ENCODE measurements around the gene SPIRE2. TPM values are rescaled to one million over a fixed set of nuclear protein-coding genes. Genes with fewer than 3 reads are reported as not detected.
A peak's percentile ranks its signal among the peaks of the same experiment; 100 is the strongest.
"Not testable (repeated sequence)": the region's sequence is repeated elsewhere in the genome, so short reads cannot be mapped to it uniquely, and the experiment has no call there.

Gene SPIRE2
- total and polyA plus RNA-seq, 4 donors: 0.62 to 2.3 (median 1.8) TPM

- H3K9me3 ChIP-seq (ENCODE audit: control insufficient read depth, low read length): no peaks in the 10 kb centered on the region
- intact Hi-C loops (cut with DNase I): no loop called here
- H3K27ac ChIP-seq (ENCODE audit: low read depth in 1 of 2, low read length in 2 of 2): no peak overlapping the region
- no peak overlapping the region for H3K4me3 ChIP-seq (ENCODE audit: low read length in 2 of 2)
- peak; percentile 86 to 91 for DNase-seq
- ATAC-seq (ENCODE audit: low FRiP score): peak; percentile 82
- H3K36me3 ChIP-seq (ENCODE audit: control insufficient read depth in 1 of 2, insufficient read depth in 2 of 2, low read length in 1 of 2): peaks cover 0 to 11% of the 10 kb centered on the region in 2 donors
- 67% methylated on average over 47 of the region's 47 CpGs for WGBS, 2 donors
- no peaks in the 10 kb centered on the region for H3K27me3 ChIP-seq (ENCODE audit: control insufficient read depth in 1 of 2, insufficient read depth in 2 of 2, low read length in 1 of 2)
- H3K4me1 ChIP-seq (ENCODE audit: control insufficient read depth in 1 of 2, insufficient read depth in 2 of 2, low read length in 2 of 2): no peaks in the 10 kb centered on the region
Observed at GRCh38 chr16:89909777-89910716, 81.8 kb downstream of the SPIRE2 start.

GRCh38 chr16:89910717-89911354 is 82.6 kb downstream of the SPIRE2 start:
- H3K27me3 ChIP-seq (ENCODE audit: control insufficient read depth in 1 of 2, insufficient read depth in 2 of 2, low read length in 1 of 2): no peaks in the 10 kb centered on the region
- intact Hi-C loops (cut with DNase I): no loop called here
- DNase-seq (peak in 1 of 2 donors; percentile 47), ATAC-seq (ENCODE audit: low FRiP score) (no peak)
- H3K36me3 ChIP-seq (ENCODE audit: control insufficient read depth in 1 of 2, insufficient read depth in 2 of 2, low read length in 1 of 2): peaks cover 0 to 11% of the 10 kb centered on the region in 2 donors
- H3K27ac ChIP-seq (ENCODE audit: low read depth in 1 of 2, low read length in 2 of 2): no peak overlapping the region
- no peaks in the 10 kb centered on the region for H3K9me3 ChIP-seq (ENCODE audit: control insufficient read depth, low read length)
- H3K4me3 ChIP-seq (ENCODE audit: low read length in 2 of 2): no peak overlapping the region
- WGBS, 2 donors: 91 to 95% methylated on average over 27 of the region's 27 CpGs
- H3K4me1 ChIP-seq (ENCODE audit: control insufficient read depth in 1 of 2, insufficient read depth in 2 of 2, low read length in 2 of 2): no peaks in the 10 kb centered on the region

GRCh38 chr16:89911375-89911774 is 83.1 kb downstream of the SPIRE2 start:
- intact Hi-C loops (cut with DNase I): no loop called here
- Histone ChIP-seq H3K4me1 (ENCODE audit: control insufficient read depth in 1 of 2, insufficient read depth in 2 of 2, low read length in 2 of 2) (no peaks in the 10 kb centered on the region), H3K4me3 (ENCODE audit: low read length in 2 of 2) (no peak overlapping the region), H3K27ac (ENCODE audit: low read depth in 1 of 2, low read length in 2 of 2) (no peak overlapping the region), H3K9me3 (ENCODE audit: control insufficient read depth, low read length) (no peaks in the 10 kb centered on the region), H3K27me3 (ENCODE audit: control insufficient read depth in 1 of 2, insufficient read depth in 2 of 2, low read length in 1 of 2) (no peaks in the 10 kb centered on the region), H3K36me3 (ENCODE audit: control insufficient read depth in 1 of 2, insufficient read depth in 2 of 2, low read length in 1 of 2) (peaks cover 0 to 5% of the 10 kb centered on the region in 2 donors)
- DNase-seq (peak in 1 of 2 donors; percentile 44), ATAC-seq (ENCODE audit: low FRiP score) (no peak)
- WGBS, 2 donors: 90 to 92% methylated on average over 14 of the region's 14 CpGs

GRCh38 chr16:89912143-89912542 is 83.9 kb downstream of the SPIRE2 start:
- intact Hi-C loops (cut with DNase I): no loop called here
- H3K4me1 ChIP-seq (ENCODE audit: control insufficient read depth in 1 of 2, insufficient read depth in 2 of 2, low read length in 2 of 2): no peaks in the 10 kb centered on the region
- no peak overlapping the region for H3K27ac ChIP-seq (ENCODE audit: low read depth in 1 of 2, low read length in 2 of 2)
- WGBS, 2 donors: 82 to 83% methylated on average over 13 of the region's 13 CpGs
- ATAC-seq (ENCODE audit: low FRiP score) (no peak), DNase-seq (no peak)
- H3K4me3 ChIP-seq (ENCODE audit: low read length in 2 of 2): no peak overlapping the region
- H3K9me3 ChIP-seq (ENCODE audit: control insufficient read depth, low read length): no peaks in the 10 kb centered on the region
- no peaks in the 10 kb centered on the region for H3K27me3 ChIP-seq (ENCODE audit: control insufficient read depth in 1 of 2, insufficient read depth in 2 of 2, low read length in 1 of 2)
- no peaks in the 10 kb centered on the region for H3K36me3 ChIP-seq (ENCODE audit: control insufficient read depth in 1 of 2, insufficient read depth in 2 of 2, low read length in 1 of 2)

GRCh38 chr16:89912627-89913026 is 84.4 kb downstream of the SPIRE2 start:
- Histone ChIP-seq H3K4me1 (ENCODE audit: control insufficient read depth in 1 of 2, insufficient read depth in 2 of 2, low read length in 2 of 2) (no peaks in the 10 kb centered on the region), H3K4me3 (ENCODE audit: low read length in 2 of 2) (no peak overlapping the region), H3K27me3 (ENCODE audit: control insufficient read depth in 1 of 2, insufficient read depth in 2 of 2, low read length in 1 of 2) (no peaks in the 10 kb centered on the region), H3K36me3 (ENCODE audit: control insufficient read depth in 1 of 2, insufficient read depth in 2 of 2, low read length in 1 of 2) (no peaks in the 10 kb centered on the region), H3K9me3 (ENCODE audit: control insufficient read depth, low read length) (no peaks in the 10 kb centered on the region), H3K27ac (ENCODE audit: low read depth in 1 of 2, low read length in 2 of 2) (no peak overlapping the region)
- DNase-seq (peak in 1 of 2 donors; percentile 42), ATAC-seq (ENCODE audit: low FRiP score) (no peak)
- intact Hi-C loops (cut with DNase I): no loop called here
- WGBS, 2 donors: 74% methylated on average over 14 of the region's 14 CpGs

- H3K36me3 ChIP-seq (ENCODE audit: control insufficient read depth in 1 of 2, insufficient read depth in 2 of 2, low read length in 1 of 2): no peaks in the 10 kb centered on the region
- intact Hi-C loops (cut with DNase I): no loop called here
- no peaks in the 10 kb centered on the region for H3K9me3 ChIP-seq (ENCODE audit: control insufficient read depth, low read length)
- ATAC-seq (ENCODE audit: low FRiP score) (no peak), DNase-seq (no peak)
- H3K4me1 ChIP-seq (ENCODE audit: control insufficient read depth in 1 of 2, insufficient read depth in 2 of 2, low read length in 2 of 2): no peaks in the 10 kb centered on the region
- H3K4me3 ChIP-seq (ENCODE audit: low read length in 2 of 2): no peak overlapping the region
- H3K27me3 ChIP-seq (ENCODE audit: control insufficient read depth in 1 of 2, insufficient read depth in 2 of 2, low read length in 1 of 2): no peaks in the 10 kb centered on the region
- no peak overlapping the region for H3K27ac ChIP-seq (ENCODE audit: low read depth in 1 of 2, low read length in 2 of 2)
- WGBS, 2 donors: 78 to 81% methylated on average over 30 of the region's 30 CpGs
Observed at GRCh38 chr16:89913408-89914387, 85.4 kb downstream of the SPIRE2 start.

- H3K4me1 ChIP-seq (ENCODE audit: control insufficient read depth in 1 of 2, insufficient read depth in 2 of 2, low read length in 2 of 2); DNase-seq; H3K9me3 ChIP-seq (ENCODE audit: control insufficient read depth, low read length); intact Hi-C loops (cut with DNase I); H3K27ac ChIP-seq (ENCODE audit: low read depth in 1 of 2, low read length in 2 of 2); ATAC-seq (ENCODE audit: low FRiP score); H3K36me3 ChIP-seq (ENCODE audit: control insufficient read depth in 1 of 2, insufficient read depth in 2 of 2, low read length in 1 of 2); H3K4me3 ChIP-seq (ENCODE audit: low read length in 2 of 2); H3K27me3 ChIP-seq (ENCODE audit: control insufficient read depth in 1 of 2, insufficient read depth in 2 of 2, low read length in 1 of 2): not testable (repeated sequence)
- 58 to 61% methylated on average over 11 of the region's 11 CpGs for WGBS, 2 donors
Observed at GRCh38 chr16:89914642-89915285, 86.5 kb downstream of the SPIRE2 start.
